ACHN (cell line): Measurements from ENCODE around the gene SLC16A10.

Experiments
- DNase-seq: peaks from one replicate; pipeline ENCODE4 v3.0.0-alpha.2; 2015
- in situ Hi-C: cut with HindIII; loops from 2 replicates; pipeline ENCODE4 v1.10.0; 2017; ENCODE audit warnings: low sequenced_read_pairs, low pct_ligation_motif_present, low pct_unique_long_range_greater_than_20kb

SLC16A10 gene

DNA sequence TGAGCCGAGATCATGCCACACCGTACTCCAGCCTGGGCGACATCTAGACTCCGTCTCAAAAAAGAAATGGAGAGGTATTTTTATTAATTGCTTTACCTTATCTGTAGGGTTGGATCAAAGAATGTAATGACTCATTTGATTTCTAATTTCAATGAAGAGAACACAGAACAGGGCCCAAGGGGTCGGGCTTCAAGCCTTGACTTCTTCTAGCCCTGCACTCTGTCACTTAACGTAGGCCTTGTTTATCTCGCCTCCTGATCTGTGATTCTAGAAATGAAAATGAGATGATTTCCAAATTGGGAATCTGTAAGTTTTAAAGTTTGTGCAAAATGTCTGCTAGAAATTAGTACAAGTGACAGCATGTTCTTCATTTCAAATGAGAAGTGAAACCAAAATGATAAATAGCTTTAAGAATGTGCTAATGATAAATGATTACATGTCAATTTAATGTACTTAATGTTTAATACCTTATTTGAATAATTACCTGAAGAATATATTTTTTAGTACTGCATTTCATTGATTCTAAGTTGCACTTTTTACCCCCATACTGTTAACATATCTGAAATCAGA lies 180.5 kb downstream of the SLC16A10 start:
- DNase-seq, result no peak
- in situ Hi-C loops, result no loop called here

DNA sequence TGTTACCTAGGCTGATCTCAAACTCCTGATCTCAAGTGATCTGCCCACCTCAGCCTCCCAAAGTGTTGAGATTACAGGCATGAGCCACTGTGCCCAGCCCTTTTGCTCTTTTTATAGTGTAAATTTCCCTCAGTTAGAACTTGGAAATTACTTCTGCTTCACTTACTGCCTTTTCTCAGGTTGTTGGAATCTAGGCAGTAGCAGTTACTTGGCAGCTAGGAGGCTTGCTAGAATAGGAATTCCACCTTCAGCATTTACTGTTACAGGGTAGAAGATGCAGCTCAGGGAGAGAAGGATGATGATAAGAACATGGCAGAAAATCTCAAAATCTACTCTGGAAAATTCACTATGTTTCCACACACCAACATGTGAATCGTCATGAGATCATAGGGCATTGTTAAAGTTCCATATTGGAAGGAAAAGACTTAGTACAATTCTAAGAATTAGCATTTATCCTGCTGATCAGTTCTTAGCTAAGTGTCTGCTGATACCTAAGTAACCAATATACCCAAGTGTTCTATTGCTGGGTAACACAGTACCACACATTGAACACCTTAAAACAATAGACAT lies 182.2 kb downstream of the SLC16A10 start:
- DNase-seq, result no peak
- in situ Hi-C loops, result no loop called here

DNA sequence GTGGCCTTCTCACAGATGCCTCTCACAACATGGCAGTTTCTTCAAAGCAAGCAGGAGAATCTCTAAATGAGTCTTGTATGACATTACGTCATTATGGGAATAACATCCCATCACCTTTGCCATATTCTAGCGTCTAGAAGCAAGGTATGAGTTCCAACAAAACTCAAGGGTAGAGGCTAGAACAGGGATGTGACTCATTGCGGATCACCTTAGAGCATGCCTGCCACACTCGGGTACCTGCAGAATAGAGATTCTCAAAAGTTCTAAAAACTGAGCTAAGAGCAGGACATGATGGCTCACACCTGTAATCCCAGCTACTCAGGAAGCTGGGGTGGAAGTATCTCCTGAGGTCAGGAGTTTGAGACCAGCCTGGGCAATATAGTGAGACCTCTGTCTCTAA lies 182.8 kb downstream of the SLC16A10 start:
- in situ Hi-C loops, result no loop called here

DNA sequence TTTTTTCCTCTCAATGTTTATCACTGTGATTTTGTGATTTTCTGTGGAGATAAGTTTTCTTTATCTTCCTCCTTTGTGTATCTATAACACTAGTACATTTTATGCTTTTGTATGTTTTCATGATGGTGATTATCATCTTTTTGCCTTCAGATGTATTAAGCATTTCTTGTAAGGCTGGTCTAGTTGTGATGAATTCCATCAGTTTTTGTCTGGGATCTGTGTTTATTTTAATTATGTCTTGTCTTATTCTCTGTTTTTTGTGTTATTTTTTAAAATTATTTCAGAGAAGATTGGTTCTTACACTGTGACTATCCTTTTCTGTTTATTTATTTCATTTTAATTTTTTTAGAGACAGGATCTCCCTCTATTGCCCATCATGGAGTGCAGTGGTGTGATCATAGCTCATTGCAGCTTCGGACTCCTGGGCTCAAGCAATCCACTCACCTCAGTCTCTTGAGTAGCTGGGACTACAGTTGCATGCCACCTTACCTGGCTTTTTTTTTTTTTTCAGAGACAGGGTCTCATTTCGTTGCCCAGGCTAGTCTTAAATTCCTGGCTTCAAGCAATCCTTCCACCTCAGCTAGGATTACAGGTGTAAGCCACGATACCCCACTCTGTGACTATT lies 187.4 kb downstream of the SLC16A10 start:
- in situ Hi-C loops, result no loop called here
- no peak for DNase-seq

More for the DNA sequence above, 182.8 kb downstream of the SLC16A10 start:
- DNase-seq, result no peak

DNA sequence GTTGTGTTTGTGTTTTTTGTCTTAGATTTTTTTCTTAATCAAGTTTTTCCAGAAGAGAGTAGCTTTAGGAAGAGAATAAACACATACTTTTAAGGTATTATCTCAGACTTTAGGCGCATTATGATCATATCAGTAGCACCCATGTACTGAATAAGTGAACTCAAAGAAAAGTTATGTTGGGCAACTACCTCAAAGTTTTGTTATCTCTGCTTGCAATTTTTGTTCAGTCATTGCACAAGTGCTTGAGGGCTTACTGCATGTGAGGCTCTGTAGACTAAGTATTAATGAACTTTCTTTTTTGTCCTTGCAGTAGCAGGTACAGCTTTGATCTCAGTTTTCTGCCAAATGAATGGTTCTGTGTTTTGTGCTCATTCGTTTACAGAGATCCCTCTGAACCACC lies 189.0 kb downstream of the SLC16A10 start:
- in situ Hi-C loops, result no loop called here
- no peak for DNase-seq

DNA sequence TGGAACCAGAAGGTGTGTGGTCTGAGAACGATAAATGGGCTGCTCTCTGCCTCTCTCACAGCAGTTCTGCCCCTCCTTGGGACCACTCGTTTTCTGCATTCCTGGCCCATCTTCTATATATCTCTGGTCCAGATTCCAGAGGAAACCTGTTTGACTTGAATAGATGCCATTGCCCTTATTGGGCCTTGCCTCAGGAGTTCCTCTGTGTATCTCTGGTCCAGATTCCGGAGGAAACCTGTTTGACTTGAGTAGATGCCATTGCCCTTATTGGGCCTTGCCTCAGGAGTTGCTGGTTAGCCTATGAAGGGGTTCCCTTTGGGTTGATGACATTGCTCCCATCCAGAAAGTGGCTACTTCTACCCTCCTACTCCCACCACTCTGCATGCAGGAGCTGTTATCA lies 189.4 kb downstream of the SLC16A10 start:
- in situ Hi-C loops, result no loop called here
- no peak for DNase-seq

DNA sequence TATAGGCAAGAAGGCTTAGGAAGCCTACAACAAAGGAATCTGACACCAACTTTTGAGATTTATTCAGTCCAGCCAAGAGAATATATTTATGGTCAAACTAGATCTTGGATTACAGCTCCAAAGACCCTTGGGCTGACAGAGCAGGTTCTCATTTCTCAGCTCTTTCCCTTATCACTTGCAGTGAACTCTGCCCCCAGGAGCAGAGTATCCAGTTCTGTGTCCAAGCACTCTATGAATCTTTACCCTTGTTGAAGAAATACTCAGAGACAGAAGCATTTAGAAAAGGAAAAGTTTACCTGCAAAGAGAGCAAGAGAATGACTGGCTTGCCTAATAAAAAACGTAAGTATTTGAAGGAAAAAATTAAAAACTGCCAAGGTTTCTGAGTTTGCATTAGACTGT lies 190.5 kb downstream of the SLC16A10 start:
- no peak for DNase-seq
- in situ Hi-C loops, result no loop called here

DNA sequence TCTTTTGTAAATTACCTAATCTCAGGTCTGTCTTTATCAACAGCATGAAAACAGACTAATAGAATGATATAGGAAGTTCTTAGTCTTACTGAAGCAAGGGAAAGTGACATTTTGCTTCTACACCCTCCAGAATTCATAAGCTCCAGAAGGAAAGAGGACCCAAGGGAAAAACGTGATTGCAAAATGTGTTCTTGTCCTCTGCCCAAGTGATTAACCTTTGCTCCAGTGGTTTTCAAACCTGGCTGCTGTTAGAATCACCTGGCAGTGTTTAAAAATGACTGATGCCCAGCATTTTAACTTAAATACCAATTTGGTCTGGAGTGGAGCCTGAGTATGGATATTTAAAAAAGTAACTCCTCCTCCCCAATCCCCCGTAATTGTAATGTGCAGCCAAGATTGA lies 191.4 kb downstream of the SLC16A10 start:
- in situ Hi-C loops, result no loop called here
- no peak for DNase-seq

DNA sequence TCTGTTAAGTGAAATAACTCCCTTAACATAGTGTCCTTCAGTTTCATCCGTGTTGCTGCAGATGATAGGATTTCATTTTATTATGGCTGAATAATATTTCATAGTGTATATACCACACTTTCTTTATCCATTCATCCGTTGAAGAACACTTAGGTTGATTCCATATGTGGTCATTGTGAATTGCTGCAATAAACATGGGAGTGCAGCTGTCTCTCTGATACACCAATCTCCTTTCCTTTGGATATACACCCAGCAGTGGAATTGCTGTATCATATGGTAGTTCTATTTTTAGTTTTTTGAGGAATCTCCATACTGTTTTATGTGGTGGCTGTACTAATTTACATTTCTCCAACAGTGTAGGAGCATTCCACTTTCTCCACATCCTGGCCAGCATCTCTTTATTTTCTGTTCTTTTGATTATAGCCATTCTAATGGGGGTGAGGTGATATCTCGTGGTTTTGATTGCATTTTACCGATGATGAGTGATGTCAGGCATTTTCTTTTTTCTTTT lies 193.2 kb downstream of the SLC16A10 start:
- no peak for DNase-seq
- in situ Hi-C loops, result no loop called here
